Ovary (tissue), 9 donors: ENCODE results near the gene CUTA. TPM values are rescaled to one million over a fixed set of nuclear protein-coding genes. Genes with fewer than 3 reads are reported as not detected.

ENCODE experiments used
- DNase-seq, 5 donors: peaks; one replicate each; pipeline ENCODE4 v3.0.0-alpha.2; 2019 to 2020
- H3K27ac ChIP-seq, 2 donors: fragments of 200-600 bp; one replicate each; pipeline versions ENCODE4 v1.5.1 to v1.8.0; 2019 to 2022
- H3K27me3 ChIP-seq: fragments of 200-600 bp; one replicate; pipeline ENCODE4 v1.8.0; 2022
- H3K36me3 ChIP-seq: fragments of 200-600 bp; sonication (generic); one replicate; pipeline ENCODE4 v1.5.1; 2019
- H3K4me1 ChIP-seq: one replicate; pipeline ENCODE4 v1.8.1; 2013; ENCODE audit warnings: mild to moderate bottlenecking, moderate library complexity; ENCODE audit not compliant: insufficient read depth
- H3K4me3 ChIP-seq: fragments of 200-600 bp; sonication (generic); one replicate; pipeline ENCODE4 v1.5.1; 2017
- H3K9me3 ChIP-seq, 2 donors: fragments of 200-600 bp in 1 of 2; sonication (generic) in 1 of 2; one replicate each; pipeline versions ENCODE4 v1.5.1 to v1.8.1; 2013 to 2019; ENCODE audit warnings: mild to moderate bottlenecking in 1 of 2, moderate library complexity in 1 of 2
- CTCF ChIP-seq, 3 donors: fragments of 450-650 bp in 2 of 3; fragments of 200-600 bp in 1 of 3; IDR thresholded peaks; one replicate each; pipeline versions ENCODE4 v1.5.1 to v1.8.0; 2016 to 2022; ENCODE audit warnings: antibody characterized with exemption in 3 of 3, mild to moderate bottlenecking in 1 of 3
- EP300 ChIP-seq: sonication (generic); formaldehyde crosslinking; IDR thresholded peaks from one replicate; pipeline ENCODE4 v1.6.1; 2017; ENCODE audit warnings: antibody characterized with exemption
- POLR2A ChIP-seq: fragments of 450-650 bp; IDR thresholded peaks from one replicate; pipeline ENCODE4 v1.6.1; 2017; ENCODE audit warnings: antibody characterized with exemption, mild to moderate bottlenecking, moderate library complexity
- WGBS, 3 donors: extraction: QIAGEN DNeasy Blood & Tissue Kit in 1 of 3; methylation state at CpG; one replicate each; pipeline versions ENCODE4 v1.1.5 to v1.1.7; 2013 to 2017; 5-methylcytosine and 5-hydroxymethylcytosine counted together
- intact Hi-C, 4 donors: fragments of 100-400 bp; cut with DNase I; formaldehyde crosslinking; loops; one replicate each; pipeline versions ENCODE4 v1.11.0 to v1.15.1; 2022 to 2023
- polyA plus RNA-seq, 2 donors: library from polyadenylated mRNA; stranded (reverse); fragments of 200-250 nt in 1 of 2; fragments of 350-450 nt in 1 of 2; fragmentation: Illumina TruSeq in 1 of 2; extraction: RNeasy Lipid Tissue Mini Kit (QIAGEN cat#74804) in 1 of 2; gene quantifications; one replicate each; pipeline ENCODE4 v1.2.3, GENCODE V29; 2013 to 2014
- total RNA-seq, 7 donors: library from RNA; depleted of rRNA in 2 of 7; stranded (reverse); fragments of >200 nt in 2 of 7; fragmentation: NEBNext Ultra II Directional in 3 of 7; extraction: Animal tissue kit (Norgen Biotek cat#: 25700) in 3 of 7; gene quantifications; one replicate each; pipeline versions ENCODE4 v1.1.0 to v1.2.4, GENCODE V29; 2016 to 2023
- donor health status: DM: no; HTN: no; CAD: no; lungs with moderate emphysema.
- donor health status: DM: no; HTN: no; CAD: no.
- donor health status: Bipolar disorder and iron deficiency.
- donor health status: DM: yes; HTN: yes; CAD: no.
- donor health status: DM: no; HTN: no; CAD: no.
- donor health status: DM: yes; HTN: yes; CAD: no.

CUTA gene
- total and polyA plus RNA-seq, 9 donors: 125 to 250 (median 177) TPM

- WGBS, 3 donors: 5 to 9% (median 8%) methylated on average over 12 of the region's 12 CpGs
- no peaks in the 10 kb centered on the region for H3K27me3 ChIP-seq
- TF ChIP-seq CTCF (IDR thresholded peaks at IDR 0.05): no peak
- no peak for TF ChIP-seq POLR2A
- no peak for TF ChIP-seq EP300
- no peak overlapping the region for H3K4me3 ChIP-seq
- intact Hi-C loops: no loop called here
- H3K27ac ChIP-seq: peak overlapping the region; percentile 27 to 35
- DNase-seq: peak; percentile 68 to 82 (median 78)
- no peaks in the 10 kb centered on the region for H3K36me3 ChIP-seq
- peaks cover 23% of the 10 kb centered on the region for H3K4me1 ChIP-seq
- no peaks in the 10 kb centered on the region for H3K9me3 ChIP-seq
These were observed 13.3 kb upstream of the CUTA start for GRCh38 chr6:33430991-33431879.

DNA sequence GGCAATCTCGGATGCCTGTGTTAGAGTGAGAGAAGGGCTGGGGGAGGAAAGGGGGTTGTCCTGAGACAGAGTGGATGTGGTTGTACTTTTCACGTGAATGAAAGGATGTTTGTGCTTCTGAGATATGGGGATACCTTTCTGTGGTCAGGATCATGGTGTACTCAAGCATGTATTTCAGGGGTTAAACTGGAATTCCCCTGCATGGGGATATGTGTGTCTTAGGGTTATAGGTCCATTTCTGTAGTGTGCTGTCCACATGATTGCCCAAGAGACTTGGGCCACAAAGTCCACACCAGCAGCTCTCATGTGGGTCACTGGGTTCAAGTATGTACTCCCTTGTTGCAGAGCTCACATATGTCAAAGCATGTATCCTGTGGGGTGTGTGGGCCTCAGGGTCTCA lies 12.4 kb upstream of the CUTA start:
- no peaks in the 10 kb centered on the region for H3K27me3 ChIP-seq
- H3K4me3 ChIP-seq: no peak overlapping the region
- no peak for DNase-seq
- H3K36me3 ChIP-seq: no peaks in the 10 kb centered on the region
- TF ChIP-seq EP300: no peak
- no peak for TF ChIP-seq POLR2A
- no peak for TF ChIP-seq CTCF (IDR thresholded peaks at IDR 0.05)
- no peak overlapping the region for H3K27ac ChIP-seq
- 42 to 56% (median 47%) methylated on average over 2 of the region's 2 CpGs for WGBS, 3 donors
- intact Hi-C loops: no loop called here
- peaks cover 23% of the 10 kb centered on the region for H3K4me1 ChIP-seq
- no peaks in the 10 kb centered on the region for H3K9me3 ChIP-seq

DNA sequence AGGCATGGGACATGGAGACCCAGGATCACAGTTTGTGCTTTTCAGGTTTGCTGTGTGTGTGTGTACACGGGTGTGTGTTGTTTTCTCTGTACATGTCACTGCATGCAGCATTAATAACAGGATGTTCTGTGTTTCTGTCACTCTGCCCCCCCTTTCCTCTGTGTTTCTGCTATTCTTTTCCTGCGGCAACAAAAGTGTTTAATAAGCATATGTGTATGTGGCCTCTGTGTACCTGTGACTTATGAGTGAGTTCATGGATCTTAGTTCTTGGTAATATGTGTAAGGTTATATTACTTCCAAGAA lies 11.8 kb upstream of the CUTA start:
- Histone ChIP-seq H3K36me3 (no peaks in the 10 kb centered on the region), H3K27ac (no peak overlapping the region), H3K9me3 (no peaks in the 10 kb centered on the region), H3K27me3 (no peaks in the 10 kb centered on the region), H3K4me1 (peaks cover 27% of the 10 kb centered on the region), H3K4me3 (no peak overlapping the region)
- WGBS, 3 donors: 31 to 38% (median 36%) methylated on average over 2 of the region's 2 CpGs
- intact Hi-C loops: loop anchor here in 1 of 4 donors (10.0 kb wide), 1 partner anchor 115 kb away; the partner anchor contains the start of genes TAPBP and ZBTB22
- TF ChIP-seq CTCF (IDR thresholded peaks at IDR 0.05) (no peak), POLR2A (no peak), EP300 (no peak)
- no peak for DNase-seq

DNA sequence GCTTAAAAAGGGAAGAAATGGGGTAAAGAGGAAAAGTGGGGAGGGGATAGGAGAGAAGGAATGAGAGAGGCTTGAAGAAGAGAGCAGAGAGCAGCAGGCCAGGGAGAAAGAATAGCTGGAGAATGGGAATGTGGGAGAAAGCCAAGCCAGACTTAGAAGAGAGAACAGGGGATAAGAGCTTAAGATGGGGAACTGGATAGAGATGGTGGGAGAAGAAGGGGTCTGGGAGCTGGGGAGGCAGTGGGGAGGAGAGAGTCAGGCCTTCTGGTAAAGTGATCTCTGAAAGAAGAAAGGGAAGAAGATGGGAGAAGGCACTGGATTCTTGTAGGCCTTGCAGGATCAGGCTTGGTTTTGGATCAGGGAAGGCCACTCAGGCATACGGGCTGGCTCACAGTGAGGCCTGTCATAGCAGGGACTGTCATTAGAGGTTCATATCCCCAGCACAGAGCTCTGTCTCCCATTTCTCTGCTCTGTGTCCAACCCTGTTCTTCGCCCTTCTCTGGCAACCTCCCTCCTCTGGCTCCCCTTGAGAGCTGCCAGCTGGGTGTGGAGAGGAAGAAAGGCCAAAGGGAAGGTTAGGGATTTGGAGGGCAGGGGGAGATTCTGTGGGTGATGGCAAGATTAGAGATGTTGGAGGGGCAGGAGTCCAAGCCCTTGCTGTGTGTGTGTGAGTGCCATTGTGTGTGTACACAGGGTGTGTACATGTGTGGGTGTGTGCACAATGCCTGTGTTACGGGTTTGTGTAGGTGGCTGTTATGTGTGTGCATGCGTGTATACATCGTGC lies 11.3 kb upstream of the CUTA start:
- no peak overlapping the region for H3K4me3 ChIP-seq
- peaks cover 31% of the 10 kb centered on the region for H3K4me1 ChIP-seq
- no peaks in the 10 kb centered on the region for H3K27me3 ChIP-seq
- H3K9me3 ChIP-seq: no peaks in the 10 kb centered on the region
- H3K36me3 ChIP-seq: no peaks in the 10 kb centered on the region
- intact Hi-C loops: loop anchor here in 1 of 4 donors (10.0 kb wide), 1 partner anchor 114 kb away; the partner anchor contains the start of genes TAPBP and ZBTB22
- DNase-seq: peak in 2 of 5 donors; percentile 25 to 27
- no peak for TF ChIP-seq EP300
- no peak for TF ChIP-seq POLR2A
- no peak for TF ChIP-seq CTCF (IDR thresholded peaks at IDR 0.05)
- WGBS, 3 donors: 64 to 70% (median 65%) methylated on average over 5 of the region's 5 CpGs
- peak overlapping the region; percentile 54 to 80 for H3K27ac ChIP-seq
